ENCODE data around the gene TERT. TPM values are rescaled to one million over a fixed set of nuclear protein-coding genes. Genes with fewer than 3 reads are reported as not detected.

The TERT gene
- total RNA-seq, 1 experiment from 2014 or later: 0.80 TPM

- no peak overlapping the region for H3K4me3 ChIP-seq (ENCODE audit: low read length)
- H3K9ac ChIP-seq (ENCODE audit: low read length): no peak overlapping the region
- no peak for DNase-seq
- CTCF ChIA-PET: no interaction called here
- H3K27me3 ChIP-seq (ENCODE audit: low read length): no peaks in the 10 kb centered on the region
- H2AFZ ChIP-seq (ENCODE audit: low read length): no peak overlapping the region
- 0 out of 2 replicates have a peak, but pooled peaks cover 7% of the 10 kb centered on the region for H3K9me3 ChIP-seq (ENCODE audit: low read length)
- no peak overlapping the region for H3K4me2 ChIP-seq (ENCODE audit: low read length)
- H3K4me1 ChIP-seq (ENCODE audit: insufficient read depth, low read length): no peaks in the 10 kb centered on the region
- H3K79me2 ChIP-seq (ENCODE audit: low read length): no peaks in the 10 kb centered on the region
- no peak for ATAC-seq
- H3K27ac ChIP-seq (ENCODE audit: low read length): no peak overlapping the region
- TF ChIP-seq EZH2 (IDR thresholded peaks at IDR 0.05; ENCODE audit: low read length, unreplicated experiment) (no peak), EZH2phosphoT487 (IDR thresholded peaks at IDR 0.05; ENCODE audit: borderline replicate concordance, low read length) (no peak), CTCF (conservative IDR thresholded peaks at IDR 0.05; ENCODE audit: low read depth, low read length) (no peak)
- no peaks in the 10 kb centered on the region for H3K9me2 ChIP-seq (replicated peaks; ENCODE audit: low read length)
- no peaks in the 10 kb centered on the region for H3K36me3 ChIP-seq (ENCODE audit: low read depth, low read length)
- no TSS peak for BruUV-seq (replicated peaks)
- intact Hi-C loops (cut with micrococcal nuclease): no loop called here
- POLR2A ChIA-PET (ENCODE audit: unreplicated experiment): no interaction called here
- H4K20me1 ChIP-seq (ENCODE audit: low read length): no peaks in the 10 kb centered on the region
- no peaks in the 10 kb centered on the region for H3F3A ChIP-seq (ENCODE audit: low read length, unreplicated experiment)
Observed at GRCh38 chr5:1265461-1266455, 29.1 kb downstream of the TERT start.

GRCh38 chr5:1265026-1265425, 29.8 kb downstream of the TERT start:
- H3K4me3 ChIP-seq (ENCODE audit: low read length): no peak overlapping the region
- no peak overlapping the region for H3K27ac ChIP-seq (ENCODE audit: low read length)
- H3K9ac ChIP-seq (ENCODE audit: low read length): no peak overlapping the region
- H3K4me2 ChIP-seq (ENCODE audit: low read length): no peak overlapping the region
- H2AFZ ChIP-seq (ENCODE audit: low read length): no peak overlapping the region
- no peaks in the 10 kb centered on the region for H3K9me2 ChIP-seq (replicated peaks; ENCODE audit: low read length)
- H4K20me1 ChIP-seq (ENCODE audit: low read length): no peaks in the 10 kb centered on the region
- H3K27me3 ChIP-seq (ENCODE audit: low read length): no peaks in the 10 kb centered on the region
- H3K9me3 ChIP-seq (ENCODE audit: low read length): 0 out of 2 replicates have a peak, but pooled peaks cover 7% of the 10 kb centered on the region
- TF ChIP-seq EZH2phosphoT487 (IDR thresholded peaks at IDR 0.05; ENCODE audit: borderline replicate concordance, low read length): no peak
- no peak for TF ChIP-seq CTCF (conservative IDR thresholded peaks at IDR 0.05; ENCODE audit: low read depth, low read length)
- no peak for TF ChIP-seq EZH2 (IDR thresholded peaks at IDR 0.05; ENCODE audit: low read length, unreplicated experiment)
- H3K36me3 ChIP-seq (ENCODE audit: low read depth, low read length): no peaks in the 10 kb centered on the region
- CTCF ChIA-PET: no interaction called here
- POLR2A ChIA-PET (ENCODE audit: unreplicated experiment): no interaction called here
- no TSS peak for BruUV-seq (replicated peaks)
- no peak for ATAC-seq
- DNase-seq: no peak
- intact Hi-C loops (cut with micrococcal nuclease): no loop called here
- H3K79me2 ChIP-seq (ENCODE audit: low read length): no peaks in the 10 kb centered on the region
- H3K4me1 ChIP-seq (ENCODE audit: insufficient read depth, low read length): no peaks in the 10 kb centered on the region
- H3F3A ChIP-seq (ENCODE audit: low read length, unreplicated experiment): no peaks in the 10 kb centered on the region

GRCh38 chr5:1264211-1264610, 30.7 kb downstream of the TERT start:
- no peak overlapping the region for H2AFZ ChIP-seq (ENCODE audit: low read length)
- no peaks in the 10 kb centered on the region for H3K27me3 ChIP-seq (ENCODE audit: low read length)
- ATAC-seq (no peak), DNase-seq (no peak)
- CTCF ChIA-PET: no interaction called here
- no TSS peak for BruUV-seq (replicated peaks)
- no peaks in the 10 kb centered on the region for H3K36me3 ChIP-seq (ENCODE audit: low read depth, low read length)
- H3K9me2 ChIP-seq (replicated peaks; ENCODE audit: low read length): no peaks in the 10 kb centered on the region
- POLR2A ChIA-PET (ENCODE audit: unreplicated experiment): no interaction called here
- no peaks in the 10 kb centered on the region for H3K79me2 ChIP-seq (ENCODE audit: low read length)
- H4K20me1 ChIP-seq (ENCODE audit: low read length): no peaks in the 10 kb centered on the region
- TF ChIP-seq EZH2 (IDR thresholded peaks at IDR 0.05; ENCODE audit: low read length, unreplicated experiment): no peak
- intact Hi-C loops (cut with micrococcal nuclease): no loop called here
- no peak overlapping the region for H3K4me2 ChIP-seq (ENCODE audit: low read length)
- no peak overlapping the region for H3K9ac ChIP-seq (ENCODE audit: low read length)
- H3K4me3 ChIP-seq (ENCODE audit: low read length): no peak overlapping the region
- H3K4me1 ChIP-seq (ENCODE audit: insufficient read depth, low read length): no peaks in the 10 kb centered on the region
- no peak overlapping the region for H3K27ac ChIP-seq (ENCODE audit: low read length)
- no peaks in the 10 kb centered on the region for H3F3A ChIP-seq (ENCODE audit: low read length, unreplicated experiment)
- H3K9me3 ChIP-seq (ENCODE audit: low read length): 0 out of 2 replicates have a peak, but pooled peaks cover 7% of the 10 kb centered on the region

Measured in PC-3 (cell line).